Inflammatory macrophage treated with lipopolysaccharide for 1 hour (primary cell): ENCODE results near the gene DNAL4.
A peak's percentile ranks its signal among the peaks of the same experiment; 100 is the strongest.

Source experiments
- DNase-seq, 2 donors: peaks; one replicate each; pipeline ENCODE4 v3.0.0-alpha.2; 2020 to 2022

The DNAL4 gene

DNA sequence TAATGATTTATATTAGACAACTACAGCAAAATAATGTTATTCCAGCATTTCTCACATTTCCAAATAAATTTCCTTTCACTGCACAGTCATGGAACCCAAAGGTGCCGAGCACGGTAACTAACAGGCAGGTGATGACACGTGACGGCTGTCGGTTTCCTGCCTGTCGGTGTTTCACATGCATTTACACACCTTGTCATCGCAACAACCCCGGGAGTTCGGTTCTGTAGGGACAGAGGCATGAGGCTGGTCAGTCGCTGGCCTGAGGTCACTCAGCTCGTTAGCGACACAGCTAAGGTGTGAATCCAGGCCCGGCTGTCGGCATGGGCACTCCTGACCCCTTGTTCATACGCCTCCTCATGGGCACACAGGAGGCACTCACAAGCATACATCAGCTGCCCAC, 9.9 kb downstream of the DNAL4 start:
- no peak for DNase-seq

DNA sequence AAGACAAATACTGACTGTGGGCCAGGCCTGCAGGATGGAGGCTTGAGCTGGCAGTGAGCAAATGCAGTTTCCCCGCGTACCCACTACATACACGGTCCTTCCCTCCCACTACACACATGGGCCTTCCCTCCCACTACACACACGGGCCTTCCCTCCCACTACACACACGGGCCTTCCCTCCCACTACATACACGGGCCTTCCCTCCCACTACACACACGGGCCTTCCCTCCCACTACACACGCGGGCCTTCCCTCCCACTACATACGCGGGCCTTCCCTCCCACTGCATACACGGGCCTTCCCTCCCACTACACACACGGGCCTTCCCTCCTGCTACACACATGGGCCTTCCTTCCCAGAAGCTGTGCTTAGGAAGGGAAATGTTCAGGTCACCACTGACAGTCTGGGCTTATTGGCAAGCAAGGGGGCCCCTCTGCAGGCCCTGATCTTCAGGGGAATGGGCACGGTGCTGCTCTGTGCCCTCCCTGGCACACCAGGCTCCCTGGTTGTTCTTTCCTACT, 10.8 kb downstream of the DNAL4 start:
- no peak for DNase-seq

DNA sequence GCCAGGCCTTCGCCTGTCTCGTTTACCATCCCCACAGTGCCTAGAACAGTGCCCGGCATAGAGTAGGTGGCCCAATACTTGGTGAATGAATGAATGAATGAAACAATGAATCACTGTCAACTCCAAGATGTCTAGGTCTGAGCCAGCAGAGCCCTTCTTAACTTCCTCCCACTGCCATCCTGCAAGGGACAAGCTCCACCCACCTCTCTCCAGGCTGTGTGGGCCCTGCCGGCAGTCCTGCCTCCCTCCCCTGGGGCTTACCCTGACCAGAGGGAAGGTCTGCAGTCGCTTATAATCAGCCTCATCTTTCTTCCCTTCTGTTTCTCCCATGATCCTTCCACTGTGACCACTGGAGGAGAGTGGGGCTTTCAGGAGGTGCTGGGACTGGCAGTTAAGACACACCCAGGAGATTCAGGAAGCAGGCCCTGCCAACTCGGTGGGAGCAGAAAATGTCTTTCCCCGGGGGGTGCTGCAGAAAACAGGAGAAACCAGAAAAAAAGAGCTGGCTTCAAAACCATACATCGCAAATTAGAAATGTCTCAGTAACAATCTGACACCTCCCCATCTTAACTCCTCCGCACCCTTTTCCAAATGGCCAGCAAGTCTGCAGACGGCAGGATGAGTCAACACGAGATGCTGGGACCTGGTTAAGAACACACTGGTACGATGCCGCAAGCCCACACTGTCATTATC, 11.4 kb downstream of the DNAL4 start:
- peak; percentile 22 to 48 for DNase-seq

DNA sequence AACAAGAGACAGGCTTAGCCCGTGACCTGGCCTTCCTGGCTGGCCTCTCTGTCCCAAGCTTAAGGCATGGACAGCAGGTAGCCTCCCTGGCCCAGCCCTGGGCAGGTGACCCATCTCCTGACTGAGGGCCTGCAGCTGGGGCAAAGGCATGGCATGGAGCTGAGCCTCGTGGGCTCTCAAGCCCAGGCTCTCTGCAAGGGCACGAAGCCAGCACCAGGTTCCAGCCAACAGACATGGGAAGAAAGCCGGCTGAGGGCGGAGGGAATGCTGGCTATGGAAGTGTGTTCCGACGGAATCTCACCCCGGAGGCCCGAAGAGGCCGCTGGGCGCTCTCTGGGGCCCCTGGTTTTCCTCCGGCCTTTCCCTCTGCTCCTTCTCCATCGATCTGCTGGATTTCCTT, 12.9 kb downstream of the DNAL4 start:
- no peak for DNase-seq

DNA sequence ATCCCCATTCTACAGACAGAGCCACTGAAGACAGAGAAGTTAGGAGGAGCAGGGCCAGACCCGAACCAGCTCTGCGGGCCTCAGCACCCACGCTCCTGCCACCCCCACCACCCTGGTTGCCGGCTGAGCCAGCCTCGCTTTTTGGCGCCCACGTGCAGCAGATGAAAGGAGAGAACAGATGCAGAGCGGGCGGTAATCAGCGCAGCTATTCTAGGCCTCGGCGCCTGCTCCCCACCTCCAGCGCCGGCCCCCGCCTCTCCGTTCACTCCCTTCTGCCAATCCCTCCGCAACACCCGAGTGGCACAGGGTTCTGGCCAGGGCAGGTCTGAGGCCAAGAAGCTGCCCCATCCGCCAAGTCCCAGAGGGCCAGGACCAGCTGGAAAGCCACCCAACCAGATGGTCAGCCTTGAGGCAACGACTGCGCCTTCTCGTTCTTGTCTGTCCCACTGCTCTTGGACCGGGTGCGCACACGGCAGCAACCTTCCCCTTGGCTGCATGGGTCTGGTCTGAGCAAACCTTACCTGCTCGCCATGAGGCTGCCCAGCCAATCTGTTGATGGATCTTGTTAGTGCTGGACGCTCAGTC, 16.8 kb downstream of the DNAL4 start:
- no peak for DNase-seq

DNA sequence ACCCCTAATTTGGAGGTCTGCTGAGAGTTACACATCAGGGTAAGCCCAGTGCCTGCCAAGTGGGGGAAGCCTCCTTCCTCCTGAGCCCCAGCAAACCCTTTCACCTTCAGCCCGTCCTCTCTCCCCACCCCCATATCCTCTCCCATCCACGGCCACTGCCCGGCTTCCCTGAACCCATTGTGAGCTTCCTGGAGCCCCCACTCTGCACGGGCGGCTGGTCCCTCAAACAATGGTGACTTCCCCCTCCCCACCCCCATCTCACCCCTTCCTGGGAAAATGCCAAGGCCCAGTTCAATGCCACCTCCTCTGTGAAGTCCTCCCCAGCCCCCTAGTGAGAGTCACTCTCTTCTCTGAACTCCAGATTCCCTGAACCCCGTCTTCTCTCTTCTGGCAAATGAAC, 17.9 kb downstream of the DNAL4 start:
- DNase-seq: no peak

DNA sequence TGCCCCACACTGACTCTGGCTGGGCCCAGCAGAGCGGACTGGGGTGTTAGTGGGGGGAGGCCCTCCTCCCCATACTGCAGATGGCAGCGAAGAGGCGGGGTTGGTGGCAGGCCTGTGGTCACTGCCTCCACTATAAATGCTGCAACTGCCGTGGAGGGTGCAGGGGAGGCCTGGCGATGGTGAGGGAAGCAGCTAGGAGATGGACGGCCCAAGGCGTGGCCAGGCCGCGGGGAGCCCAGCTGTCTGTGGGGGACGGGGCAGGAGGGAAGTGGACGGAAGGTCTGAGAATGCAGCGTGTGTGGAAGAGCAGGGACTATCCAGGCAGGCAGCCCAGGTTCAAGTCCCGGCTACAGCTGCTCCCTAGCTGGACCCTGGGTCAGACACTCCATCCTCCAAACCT, 18.3 kb downstream of the DNAL4 start:
- DNase-seq: no peak

DNA sequence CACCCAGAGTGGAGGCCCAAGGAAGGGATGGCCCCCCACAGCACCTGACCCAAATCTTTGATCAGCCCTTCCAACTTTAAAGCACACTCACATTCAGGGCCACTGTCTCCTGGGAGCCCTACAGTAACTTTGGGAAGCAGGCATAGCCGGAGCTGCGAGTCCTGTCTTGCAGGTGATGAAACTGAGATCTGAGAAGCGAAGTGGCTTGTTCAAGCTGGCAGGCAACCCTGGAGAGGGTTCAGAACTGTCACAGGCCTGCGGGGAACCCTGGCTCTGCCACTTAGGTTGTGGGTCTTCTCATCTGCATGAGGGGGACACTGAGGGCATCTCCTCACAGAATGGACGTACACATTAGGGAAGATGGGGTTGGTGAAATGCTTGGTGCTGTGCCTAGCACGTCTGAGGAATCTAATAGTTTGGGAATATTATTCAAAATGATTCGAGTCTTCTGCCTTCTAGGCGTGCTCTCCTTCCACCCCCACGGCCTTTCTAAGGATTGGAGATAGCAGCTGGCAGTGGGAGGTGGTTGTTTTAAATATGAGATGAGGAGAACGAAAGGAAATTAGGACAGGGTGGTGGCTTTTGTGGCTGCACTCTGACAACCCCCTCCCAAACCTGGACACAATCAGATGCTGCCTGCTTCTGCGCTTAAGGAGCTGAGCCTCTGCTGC, 19.3 kb downstream of the DNAL4 start:
- DNase-seq: no peak

DNA sequence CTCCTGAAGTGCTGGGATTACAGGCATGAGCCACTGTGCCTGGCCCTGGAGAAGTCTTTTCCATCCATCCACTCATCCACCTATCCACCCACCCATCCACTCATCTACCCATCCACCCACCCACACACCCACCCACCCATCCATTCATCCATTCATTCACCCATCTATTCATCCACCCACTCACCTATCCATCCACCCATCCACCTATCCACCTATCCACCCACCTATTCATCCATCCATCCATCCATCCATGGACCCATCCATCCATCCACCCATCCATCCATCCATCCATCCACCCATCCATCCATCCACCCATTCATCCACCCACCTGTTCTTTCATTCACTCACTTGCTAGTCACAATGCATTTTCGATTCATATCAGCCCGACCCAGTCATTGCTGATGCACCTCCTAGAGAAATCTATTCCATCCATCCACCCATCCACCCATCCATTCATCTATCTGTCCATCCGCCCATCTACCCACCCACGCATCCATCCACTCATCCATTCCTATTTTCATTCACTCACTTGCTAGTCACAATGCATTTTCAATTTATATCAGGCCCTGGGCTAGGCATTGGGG, 20.5 kb downstream of the DNAL4 start:
- DNase-seq: no peak

DNA sequence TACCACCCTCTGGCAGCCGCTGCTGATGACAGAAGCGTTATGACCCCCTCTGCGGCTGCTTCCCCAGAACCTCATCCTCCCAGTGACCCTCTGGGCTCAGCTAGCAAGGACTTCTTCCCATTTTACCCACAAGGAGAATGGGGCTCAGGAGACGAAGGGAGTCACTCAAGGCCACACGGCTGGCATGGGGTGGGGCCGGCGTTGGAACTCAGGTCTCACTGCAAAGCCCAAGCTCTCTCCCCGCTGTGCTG, 21.4 kb downstream of the DNAL4 start:
- DNase-seq: no peak

DNA sequence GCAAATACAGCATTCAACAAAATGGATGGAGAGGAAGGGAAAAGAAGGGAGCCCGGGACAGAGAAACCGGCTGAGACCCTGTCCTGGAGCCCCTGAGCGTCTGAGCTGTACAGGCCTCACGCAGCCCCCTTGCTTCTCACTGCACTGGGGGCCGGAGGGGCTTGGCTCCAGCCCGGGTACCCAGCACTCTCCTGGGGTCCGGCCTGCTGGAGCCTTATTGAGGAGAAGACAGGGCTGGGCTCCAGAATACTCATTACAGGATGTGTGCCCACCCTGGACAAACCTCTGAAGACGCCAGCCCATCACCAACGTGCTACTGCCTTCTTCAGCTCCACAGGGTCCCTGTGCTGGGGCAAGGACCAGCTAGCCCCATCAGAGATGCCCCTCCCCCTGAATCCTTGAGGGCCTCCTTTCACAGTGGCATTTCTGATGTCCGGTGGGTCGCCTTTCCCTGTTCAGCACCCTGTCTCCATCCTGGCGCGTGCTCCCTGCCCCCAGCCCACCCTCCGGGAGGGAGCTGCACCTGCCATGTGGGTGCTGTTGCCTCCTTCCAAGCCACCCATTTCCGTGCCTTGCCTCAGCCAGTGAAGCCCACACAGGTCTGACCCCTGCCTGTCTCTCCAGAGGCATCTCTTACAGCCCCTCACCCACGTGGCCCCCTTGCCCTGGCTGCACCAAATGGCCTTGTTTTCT, 23.5 kb downstream of the DNAL4 start:
- DNase-seq: no peak

DNA sequence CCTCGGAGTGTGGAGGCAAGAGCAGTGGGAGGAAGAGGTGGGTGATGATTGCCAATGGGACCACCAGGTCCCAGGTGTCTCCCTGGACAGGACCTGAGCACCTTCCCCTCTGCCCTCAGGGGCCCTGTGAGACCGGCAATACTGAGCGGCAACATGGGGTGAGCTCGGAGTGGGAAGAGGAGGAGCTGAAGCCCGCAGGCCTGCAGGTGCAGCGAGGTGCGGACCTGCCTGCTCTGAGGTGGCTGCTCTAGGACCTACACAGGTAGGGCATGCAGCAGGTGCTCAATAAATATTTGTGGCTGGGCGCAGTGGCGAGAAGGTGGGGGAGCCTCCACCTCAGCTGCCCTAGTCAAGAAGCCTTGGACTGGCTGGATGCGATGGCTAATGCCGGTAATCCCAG, 25.9 kb downstream of the DNAL4 start:
- no peak for DNase-seq

DNA sequence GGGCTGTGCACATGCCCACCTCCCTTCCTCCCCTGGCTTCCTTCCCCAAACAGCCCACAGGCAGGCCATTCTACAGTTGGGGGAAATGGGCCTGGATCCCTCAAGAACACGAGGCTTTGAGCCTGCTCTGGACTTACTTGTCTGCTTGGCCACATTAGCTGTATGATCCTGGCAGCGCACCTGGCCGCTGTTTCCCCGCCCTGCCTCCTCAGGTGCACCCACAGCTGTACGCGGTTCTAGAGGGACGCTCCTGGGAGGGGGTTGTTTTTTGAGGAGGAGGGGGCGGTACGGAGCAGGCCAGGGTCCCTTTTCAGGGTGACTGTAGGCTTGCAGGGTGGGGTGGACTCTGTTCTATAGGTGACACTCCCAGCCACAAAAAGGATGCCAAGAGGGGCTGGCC, 26.6 kb downstream of the DNAL4 start:
- DNase-seq: no peak

DNA sequence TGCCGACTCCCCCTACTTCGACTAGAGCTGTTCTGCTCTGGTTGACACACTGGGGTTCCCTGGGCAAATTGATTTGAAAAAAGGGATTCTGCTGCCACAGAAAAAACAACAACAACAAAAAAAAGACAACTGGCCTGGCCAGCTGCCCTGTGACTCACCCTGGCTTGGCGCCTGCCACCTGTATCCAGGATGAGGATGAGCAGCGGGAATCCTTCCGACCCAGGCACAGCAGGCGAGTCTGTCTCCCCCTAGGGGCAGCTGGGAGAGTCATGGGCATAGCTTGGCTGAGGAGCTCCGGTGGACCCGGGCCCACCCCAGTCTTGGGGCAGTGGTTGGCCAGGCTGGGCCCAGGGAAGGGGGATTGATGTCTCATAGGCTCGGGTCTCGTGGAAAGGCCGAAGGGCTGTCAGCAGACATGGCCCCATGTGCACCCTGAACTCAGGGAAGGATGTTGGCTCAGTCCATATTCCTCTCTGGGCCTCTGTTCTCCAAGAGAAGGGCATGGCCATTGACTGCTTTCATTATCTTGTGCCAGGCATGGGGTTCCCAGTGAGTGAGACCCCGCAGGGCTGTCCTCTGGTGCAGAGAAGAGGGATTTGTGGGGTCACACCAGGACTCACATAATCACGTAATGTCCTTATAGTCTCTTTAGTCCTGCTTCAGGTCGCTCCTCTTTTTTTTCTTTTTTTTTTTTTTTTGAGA, 27.7 kb downstream of the DNAL4 start:
- peak in 1 of 2 donors; percentile 35 for DNase-seq

DNA sequence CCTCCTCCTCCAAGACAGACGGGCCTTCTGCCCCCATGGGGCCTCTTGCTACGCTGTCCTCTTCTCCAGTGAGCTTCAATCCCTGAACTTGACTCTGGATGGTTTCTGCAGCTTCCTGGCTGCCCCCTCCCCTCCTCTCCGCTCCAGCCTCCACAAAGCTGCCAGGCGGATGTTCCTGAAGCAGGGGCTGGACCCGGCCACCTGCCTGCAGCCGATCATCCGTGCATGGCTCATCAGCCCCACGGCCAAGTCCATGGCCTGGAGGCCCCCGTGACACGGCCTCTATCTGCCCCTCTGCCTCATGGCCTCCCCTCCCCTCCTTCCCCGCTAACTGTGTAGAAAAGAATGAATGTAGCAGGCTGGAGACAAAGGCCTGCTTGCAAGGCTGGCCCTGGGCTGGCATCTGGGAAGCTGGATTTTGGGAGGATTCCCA, 31.4 kb downstream of the DNAL4 start:
- no peak for DNase-seq

DNA sequence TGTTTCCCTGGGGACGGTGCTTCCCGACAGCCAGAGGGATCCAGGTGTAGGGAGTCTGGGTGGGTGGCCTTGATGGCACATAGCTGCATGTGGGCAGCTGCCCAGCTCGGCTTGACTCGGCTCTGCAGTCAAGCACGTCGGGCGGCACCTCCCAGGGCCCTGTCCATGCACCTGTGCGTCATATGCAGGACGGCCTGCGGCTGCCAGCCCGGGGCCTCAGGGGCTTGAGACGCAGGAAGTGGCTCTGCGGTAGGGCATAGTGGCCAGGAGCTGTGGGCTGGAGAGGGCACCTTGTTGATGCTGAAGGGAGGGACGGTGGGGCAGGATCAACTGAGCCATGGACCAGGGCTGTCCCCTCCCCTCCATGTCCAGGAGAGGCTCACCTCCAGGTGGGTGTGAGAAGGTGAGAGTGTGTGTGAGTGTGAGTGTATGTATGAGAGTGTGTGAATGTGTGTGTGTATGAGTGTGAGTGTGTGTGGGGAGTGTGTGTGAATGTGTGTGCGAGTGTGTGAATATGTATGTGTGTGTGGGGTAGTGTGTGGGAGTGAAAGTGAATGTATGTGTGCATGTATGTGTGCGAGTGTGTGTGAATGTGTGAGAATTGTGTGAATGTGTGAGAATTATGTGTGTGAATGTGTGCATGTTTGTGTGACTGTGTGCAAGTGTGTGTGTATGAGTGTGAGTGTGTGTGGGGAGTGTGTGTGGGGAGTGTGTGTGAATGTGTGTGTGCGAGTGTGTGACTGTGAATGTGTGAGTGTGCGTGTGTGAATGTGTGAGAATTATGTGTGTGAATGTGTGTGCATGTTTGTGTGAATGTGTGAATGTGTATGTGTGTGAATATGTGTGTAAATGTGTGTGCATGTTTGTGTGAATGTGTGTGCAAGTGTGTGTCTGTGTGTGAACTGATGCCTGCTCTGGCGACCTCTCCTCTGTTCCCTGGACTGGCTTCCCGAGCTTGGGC, 32.5 kb downstream of the DNAL4 start:
- DNase-seq: no peak

DNA sequence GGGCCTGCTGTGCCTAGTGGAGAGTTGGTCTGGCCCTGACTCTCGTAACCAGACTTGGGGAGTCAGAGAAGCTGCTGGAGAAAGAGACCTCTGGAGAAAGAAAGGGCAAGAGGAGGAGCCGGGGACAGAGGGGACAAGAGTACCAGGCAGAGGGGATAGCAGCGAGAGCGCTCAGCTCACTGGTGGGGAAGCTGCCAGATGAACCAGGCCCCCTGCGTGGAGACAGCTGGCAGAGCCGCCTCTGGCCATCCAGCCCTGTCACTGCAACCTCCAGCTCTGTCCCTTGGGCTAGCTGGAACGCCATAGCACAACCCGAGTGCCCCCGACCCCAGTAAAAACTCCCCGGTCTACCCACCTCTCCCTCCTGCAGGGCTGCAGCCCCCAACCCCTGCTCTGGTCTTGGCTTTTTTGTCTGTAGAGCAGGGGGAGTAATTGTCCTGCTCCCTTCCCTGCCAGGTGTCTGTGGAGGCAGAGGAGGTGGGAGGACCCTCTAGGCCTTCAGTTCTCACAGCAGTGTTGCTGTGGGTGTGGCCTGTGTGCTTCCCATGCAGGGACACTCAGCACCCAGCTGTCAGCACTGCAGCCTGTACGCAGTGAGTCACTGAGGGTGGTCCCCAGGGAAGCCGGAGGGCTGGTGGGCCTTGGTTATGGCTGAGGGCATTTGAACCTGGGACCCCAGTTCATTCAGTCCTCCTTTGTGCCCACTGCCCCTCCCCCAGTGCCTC, 33.3 kb downstream of the DNAL4 start:
- DNase-seq: no peak

DNA sequence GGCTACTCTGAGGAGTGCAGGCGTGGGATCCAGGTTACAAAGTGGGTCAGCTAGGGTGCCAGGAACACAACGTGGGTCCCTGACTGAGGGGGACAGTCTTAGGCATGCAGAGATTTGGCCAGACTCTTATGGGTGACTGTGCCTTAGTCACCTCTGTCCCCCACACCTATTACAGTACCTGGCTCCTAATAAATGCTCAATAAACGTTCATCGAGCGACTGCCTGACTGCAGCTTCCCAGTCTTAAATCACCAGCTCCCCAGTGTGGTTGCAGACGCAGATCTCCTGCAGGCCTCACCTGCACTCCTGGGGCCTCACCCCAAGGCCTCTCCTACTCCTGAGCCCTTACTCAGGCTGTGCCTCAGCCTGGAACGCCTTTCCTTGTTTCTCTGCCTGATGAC, 34.9 kb downstream of the DNAL4 start:
- DNase-seq: no peak

DNA sequence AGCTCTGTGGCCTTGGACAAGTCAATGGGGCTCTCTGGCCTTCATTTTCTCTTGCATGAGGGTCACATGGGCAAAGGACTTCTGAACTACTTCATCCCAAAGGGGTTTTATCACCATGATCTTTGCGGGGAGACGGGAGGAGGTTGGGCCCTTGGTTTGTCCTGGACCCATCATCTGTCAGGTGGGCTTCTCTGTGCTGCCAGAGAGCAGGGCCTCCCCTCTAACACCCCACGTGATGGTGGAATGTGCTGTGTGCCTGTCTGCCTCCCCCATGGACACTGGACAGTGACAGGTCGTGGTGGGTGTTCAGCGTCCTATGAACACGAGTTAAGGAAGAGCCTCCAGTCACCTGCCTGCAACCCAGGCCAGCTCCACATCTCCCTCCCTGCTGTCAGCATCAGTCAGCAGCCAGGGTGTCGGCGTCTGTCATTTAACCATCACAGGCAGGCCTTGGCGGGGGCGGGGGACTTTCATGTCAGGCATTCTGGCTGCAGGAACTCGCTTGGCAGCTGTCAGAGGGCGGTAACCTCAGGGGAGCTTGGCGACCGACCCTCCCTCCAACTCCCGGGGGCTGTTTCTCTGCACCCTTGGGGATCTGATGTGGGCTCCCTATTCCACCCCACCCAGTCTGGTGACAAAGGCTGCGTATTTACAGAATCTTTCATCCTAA, 35.5 kb downstream of the DNAL4 start:
- DNase-seq: peak in 1 of 2 donors; percentile 40

DNA sequence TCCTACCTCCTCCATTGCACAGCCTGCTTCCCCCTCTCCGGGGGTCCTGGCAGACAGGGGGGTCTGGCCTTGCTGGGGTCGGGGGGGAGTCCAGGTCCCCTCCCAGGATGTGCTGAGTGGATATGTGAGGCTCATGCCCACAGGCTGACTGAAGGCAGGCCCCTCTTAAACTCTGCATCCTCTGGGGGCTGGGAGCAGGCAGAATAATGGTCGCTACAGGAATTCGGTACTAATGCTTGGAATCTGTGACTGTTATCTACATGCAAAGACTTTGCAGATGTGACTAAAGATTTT, 36.5 kb downstream of the DNAL4 start:
- no peak for DNase-seq
